IMR-90 (cell line): ENCODE measurements around the gene HOTAIR. TPM values are rescaled to one million over a fixed set of nuclear protein-coding genes. Genes with fewer than 3 reads are reported as not detected.

Experiments
- ATAC-seq: fragments of 200-7000 bp; cut with Tn5 transposase; 2 replicates; pipeline ENCODE4 v1.9.1; 2020; ENCODE audit warnings: low read depth, mild to moderate bottlenecking, moderate library complexity
- BruUV-seq: library from RNA; stranded (reverse); fragments of 400-500 nt; replicated peaks from 2 replicates; lab custom pipeline; 2021; lab: Mats Ljungman, UMichigan
- CTCF ChIA-PET: fragments of 300-600 bp; formaldehyde crosslinking; extraction: SDS; loops from one replicate; lab custom pipeline; 2021; ENCODE audit warnings: antibody characterized with exemption; lab: Yijun Ruan, JAX
- POLR2A ChIA-PET: fragments of 300-600 bp; sonication (Branson Sonifier 250); formaldehyde crosslinking; loops from one replicate; lab custom pipeline; 2022; ENCODE audit warnings: antibody characterized with exemption; ENCODE audit not compliant: unreplicated experiment; lab: Charles Lee
- DNase-seq: peaks from one replicate; pipeline ENCODE4 v3.0.0; 2013
- H2AFZ ChIP-seq: replicated peaks from 2 replicates; pipeline ENCODE3; 2013; ENCODE audit warnings: low read length, mild to moderate bottlenecking; ENCODE audit not compliant: poor library complexity
- H2AK5ac ChIP-seq: 2 replicates; pipeline ENCODE4 v1.6.1; 2013; ENCODE audit warnings: low read depth, low read length, inconsistent platforms
- H2AK9ac ChIP-seq: replicated peaks from 2 replicates; pipeline ENCODE3; 2013; ENCODE audit warnings: mild to moderate bottlenecking, low read depth, low read length, moderate library complexity; ENCODE audit not compliant: poor library complexity
- H2BK120ac ChIP-seq: 2 replicates; pipeline ENCODE4 v1.6.1; 2013; ENCODE audit warnings: low read depth, low read length, inconsistent platforms
- H2BK15ac ChIP-seq: 3 replicates; pipeline ENCODE4 v1.6.1; 2013; ENCODE audit warnings: low read depth, low read length, inconsistent platforms
- H2BK20ac ChIP-seq: 2 replicates; pipeline ENCODE4 v1.6.1; 2013; ENCODE audit warnings: low read depth, mild to moderate bottlenecking, inconsistent platforms, low read length, moderate library complexity
- H2BK5ac ChIP-seq: 2 replicates; pipeline ENCODE4 v1.6.1; 2013; ENCODE audit warnings: mild to moderate bottlenecking, low read depth, low read length, inconsistent platforms; ENCODE audit not compliant: poor library complexity, severe bottlenecking
- H3K14ac ChIP-seq: replicated peaks from 2 replicates; pipeline ENCODE4 v1.6.1; 2013; ENCODE audit warnings: low read depth, low read length, inconsistent platforms
- H3K18ac ChIP-seq: 2 replicates; pipeline ENCODE4 v1.6.1; 2013; ENCODE audit warnings: low read depth, low read length, control low read depth
- H3K23ac ChIP-seq: 2 replicates; pipeline ENCODE4 v1.6.1; 2013; ENCODE audit warnings: low read depth, low read length, inconsistent platforms
- H3K27ac ChIP-seq: 2 replicates; pipeline ENCODE4 v1.5.1; 2013; ENCODE audit warnings: mild to moderate bottlenecking, control low read depth, low read length; ENCODE audit not compliant: insufficient read depth
- H3K27me3 ChIP-seq: 2 replicates; pipeline ENCODE4 v1.6.1; 2013; ENCODE audit warnings: low read length; ENCODE audit not compliant: control insufficient read depth, insufficient read depth
- H3K36me3 ChIP-seq: 2 replicates; pipeline ENCODE4 v1.6.1; 2013; ENCODE audit warnings: low read length, mixed read lengths; ENCODE audit not compliant: control insufficient read depth, insufficient read depth
- H3K4ac ChIP-seq: 2 replicates; pipeline ENCODE4 v1.6.1; 2013; ENCODE audit warnings: low read depth, low read length, inconsistent platforms
- H3K4me1 ChIP-seq: 2 replicates; pipeline ENCODE4 v1.6.1; 2013; ENCODE audit warnings: low read length, mixed read lengths; ENCODE audit not compliant: control insufficient read depth, insufficient read depth
- H3K4me2 ChIP-seq: 2 replicates; pipeline ENCODE4 v1.6.1; 2013; ENCODE audit warnings: low read depth, mild to moderate bottlenecking, control low read depth, low read length, moderate library complexity
- H3K4me3 ChIP-seq: 2 replicates; pipeline ENCODE4 v1.5.1; 2013; ENCODE audit warnings: low read depth, mild to moderate bottlenecking, control low read depth, low read length, moderate library complexity; ENCODE audit not compliant: insufficient read depth
- H3K56ac ChIP-seq: 2 replicates; pipeline ENCODE4 v1.6.1; 2013; ENCODE audit warnings: low read length, inconsistent platforms; ENCODE audit not compliant: insufficient read depth; ENCODE audit errors: extremely low read depth
- H3K79me1 ChIP-seq, 2 experiments: 2 replicates each; pipeline ENCODE4 v1.6.1; 2013; ENCODE audit warnings: low read length in 2 of 2, inconsistent platforms in 1 of 2, low read depth in 1 of 2
- H3K9ac ChIP-seq: 2 replicates; pipeline ENCODE4 v1.6.1; 2013; ENCODE audit warnings: low read depth, low read length, control low read depth
- H3K9me1 ChIP-seq: 2 replicates; pipeline ENCODE4 v1.6.1; 2013; ENCODE audit warnings: low read length, inconsistent platforms; ENCODE audit not compliant: insufficient read depth
- H3K9me3 ChIP-seq: 2 replicates; pipeline ENCODE4 v1.6.1; 2013; ENCODE audit warnings: low read length; ENCODE audit not compliant: control insufficient read depth, insufficient read depth
- H4K20me1 ChIP-seq: 2 replicates; pipeline ENCODE4 v1.6.1; 2013; ENCODE audit warnings: low read length, inconsistent platforms; ENCODE audit not compliant: insufficient read depth
- H4K5ac ChIP-seq: 2 replicates; pipeline ENCODE4 v1.6.1; 2013; ENCODE audit warnings: mild to moderate bottlenecking, low read depth, low read length, control low read depth
- H4K8ac ChIP-seq, 2 experiments: 2 replicates each; pipeline ENCODE4 v1.6.1; 2013; ENCODE audit warnings: low read depth in 2 of 2, low read length in 2 of 2, control low read depth in 1 of 2, inconsistent platforms in 1 of 2
- H4K91ac ChIP-seq: 2 replicates; pipeline ENCODE4 v1.6.1; 2013; ENCODE audit warnings: low read depth, low read length, inconsistent platforms; ENCODE audit not compliant: insufficient read depth
- MAFK ChIP-seq: IDR thresholded peaks from 2 replicates; pipeline ENCODE4 v1.6.1; 2012; ENCODE audit warnings: low read depth, low read length, improper control_type of control experiment
- MAZ ChIP-seq: IDR thresholded peaks from 2 replicates; pipeline ENCODE4 v1.6.1; 2012; ENCODE audit warnings: low read depth, mild to moderate bottlenecking, low read length, improper control_type of control experiment, moderate library complexity, borderline replicate concordance
- RCOR1 ChIP-seq: IDR thresholded peaks from 2 replicates; pipeline ENCODE4 v1.6.1; 2012; ENCODE audit warnings: mild to moderate bottlenecking, low read length, improper control_type of control experiment; ENCODE audit not compliant: insufficient replicate concordance
- RFX5 ChIP-seq: IDR thresholded peaks from 2 replicates; pipeline ENCODE4 v1.8.0; 2012; ENCODE audit warnings: low read depth, mild to moderate bottlenecking, low read length, moderate library complexity
- SMC3 ChIP-seq: fragments of 150-350 bp; IDR thresholded peaks from 2 replicates; pipeline ENCODE4 v1.6.1; 2016; ENCODE audit warnings: low read depth, mild to moderate bottlenecking, antibody characterized with exemption, low read length, moderate library complexity
- WGBS, 2 experiments: methylation state at CpG; one replicate each; pipeline versions ENCODE4 v1.1.5 to v1.1.7; 2013; ENCODE audit warnings: missing lambda C conversion rate in 2 of 2; ENCODE audit not compliant: insufficient read length in 1 of 2; ENCODE audit errors: extremely low coverage in 2 of 2; 5-methylcytosine and 5-hydroxymethylcytosine counted together
- dilution Hi-C: fragments of 300-500 bp; cut with HindIII; formaldehyde crosslinking; loops from one replicate; pipeline ENCODE4 v1.14.3; 2018; ENCODE audit warnings: low sequenced_read_pairs; ENCODE audit not compliant: unreplicated experiment
- in situ Hi-C: fragments of 300-500 bp; cut with MboI; formaldehyde crosslinking; loops from 3 replicates; pipeline ENCODE4 v1.14.3; 2019; ENCODE audit warnings: low sequenced_read_pairs, inconsistent platforms, mixed read lengths
- intact Hi-C: fragments of 100-400 bp; cut with micrococcal nuclease; formaldehyde crosslinking; loops from 2 replicates; pipeline ENCODE4 v1.10.0; 2022
- polyA plus RNA-seq, 3 experiments: library from polyadenylated mRNA; depleted of rRNA; stranded (reverse); fragments of >200 nt; gene quantifications; 2 replicates each; pipeline ENCODE4 v1.2.3, GENCODE V29; 2012; ENCODE audit warnings: low replicate concordance in 1 of 3
- total RNA-seq: library from RNA; depleted of rRNA; stranded (reverse); fragments of >200 nt; gene quantifications from 2 replicates; pipeline ENCODE4 v1.2.3, GENCODE V29; 2012

HOTAIR gene
- total and polyA plus RNA-seq, 2 of the 4 experiments (the other 2 are of a cell fraction): not detected

DNA sequence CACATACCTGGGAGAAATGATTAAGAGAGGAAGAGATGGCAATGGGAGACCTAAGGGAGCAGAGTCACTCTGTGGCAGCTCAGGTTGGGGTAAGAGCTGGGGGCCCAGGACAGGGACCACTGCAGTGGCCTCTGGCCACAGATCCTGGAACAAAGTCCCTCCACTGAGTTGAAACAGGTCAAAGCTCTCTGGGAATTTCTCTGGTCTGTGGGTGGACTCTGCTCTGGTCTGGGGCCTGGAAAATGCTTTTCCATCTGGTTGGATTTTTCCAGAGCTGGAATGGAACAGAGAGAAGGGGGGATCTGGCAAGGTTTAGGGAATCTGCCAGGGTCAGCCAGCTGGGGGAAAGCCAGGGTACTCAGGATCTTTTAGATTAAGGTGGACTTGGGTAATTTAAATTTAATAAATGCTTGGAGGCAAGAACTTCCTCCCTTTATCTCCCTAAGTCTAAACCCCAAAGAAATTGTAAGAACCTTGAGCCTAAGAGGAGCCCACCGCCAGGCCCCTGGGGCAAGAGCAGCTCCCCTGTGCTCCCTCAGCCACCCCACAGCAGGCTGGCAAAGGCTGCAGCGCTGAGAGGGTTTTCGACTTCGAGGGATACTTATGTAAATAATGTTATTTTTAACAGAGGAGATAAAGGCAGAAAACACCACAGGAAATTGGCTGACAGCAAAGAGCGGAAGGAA, 13.9 kb upstream of the HOTAIR start:
- Histone ChIP-seq H3K9ac (no peak overlapping the region), H2AK5ac (no peak overlapping the region), H3K79me1 (no peaks in the 10 kb centered on the region), H4K20me1 (no peaks in the 10 kb centered on the region; the same call in 1 of the 2 replicates), H3K4me1 (0 out of 2 replicates have a peak, but pooled peaks cover 2% of the 10 kb centered on the region), H3K4ac (no peak overlapping the region), H3K4me2 (no peak overlapping the region), H3K9me1 (no peaks in the 10 kb centered on the region), H3K9me3 (peaks cover 13% of the 10 kb centered on the region), H3K27ac (no peak overlapping the region), H3K4me3 (no peak overlapping the region), H2AFZ (no peak overlapping the region), H3K14ac (no peak overlapping the region), H3K23ac (no peak overlapping the region), H2BK5ac (no peak overlapping the region), H2BK15ac (no peak overlapping the region), H4K5ac (no peak overlapping the region), H3K27me3 (peaks cover 96% of the 10 kb centered on the region), H4K8ac (no peak overlapping the region), H3K18ac (no peak overlapping the region), H3K56ac (no peak overlapping the region), H2BK20ac (no peak overlapping the region), H2AK9ac (no peak overlapping the region), H2BK120ac (no peak overlapping the region), H3K36me3 (no peaks in the 10 kb centered on the region), H4K91ac (no peak overlapping the region)
- dilution Hi-C loops (no loop called here), in situ Hi-C loops (no loop called here), intact Hi-C loops (loop anchor here (5.0 kb wide), 1 partner anchor 221 kb away; no protein-coding TSS in a partner anchor)
- no TSS peak for BruUV-seq
- TF ChIP-seq RCOR1 (no peak), RFX5 (no peak), SMC3 (no peak), MAZ (no peak), MAFK (no peak)
- POLR2A ChIA-PET: no interaction called here
- DNase-seq (no peak), ATAC-seq (no peak)
- no CpG with 5 or more reads among the region's 5 CpGs for WGBS, 2 experiments
- CTCF ChIA-PET: interaction anchor here (0.8 to 1.3 kb wide), 2 partner anchors 11 to 203 kb away, joined by 3 to 4 read pairs; partner anchors contain the start of gene HOXC9
